ENCODE data around the gene KCNG1. TPM values are rescaled to one million over a fixed set of nuclear protein-coding genes. Genes with fewer than 3 reads are reported as not detected.
A peak's percentile ranks its signal among the peaks of the same experiment; 100 is the strongest.
"Not testable (repeated sequence)": the region's sequence is repeated elsewhere in the genome, so short reads cannot be mapped to it uniquely, and the experiment has no call there.

The KCNG1 gene
- total and polyA plus RNA-seq, 12 donors: 0.14 to 5.3 (median 1.3) TPM; not detected in 3

DNA sequence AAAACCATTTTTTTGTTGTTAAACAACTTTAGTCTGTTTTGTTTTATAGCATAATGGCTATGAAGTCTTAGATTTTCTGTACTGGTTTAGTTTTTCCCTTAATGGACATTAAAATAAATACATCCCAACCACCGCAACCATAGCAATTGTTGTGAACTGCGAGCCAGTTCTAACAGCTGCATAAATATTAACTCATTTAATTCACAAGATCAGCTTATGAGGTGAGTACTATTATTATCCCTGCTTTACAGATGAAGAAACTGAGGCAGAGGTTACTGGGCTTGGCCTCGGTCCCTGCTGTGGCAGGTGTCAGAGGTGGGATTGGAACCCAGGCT lies 41.2 kb downstream of the KCNG1 start:
- intact Hi-C loops (cut with DNase I): loop anchor here in 1 of 2 donors (10.0 kb wide), 1 partner anchor 623 kb away; no protein-coding TSS in a partner anchor
- 92 to 99% (median 93%) methylated on average over 3 of the region's 3 CpGs for WGBS, 4 donors
- no peak overlapping the region for H3K4me3 ChIP-seq
- no peak overlapping the region for H3K27ac ChIP-seq
- no peaks in the 10 kb centered on the region for H3K9me3 ChIP-seq (replicated peaks in 1 of 3)
- H3K36me3 ChIP-seq (replicated peaks in 1 of 2): no peaks in the 10 kb centered on the region
- TF ChIP-seq POLR2A (IDR thresholded peaks at IDR 0.05): no peak
- TF ChIP-seq, protein P1, sequence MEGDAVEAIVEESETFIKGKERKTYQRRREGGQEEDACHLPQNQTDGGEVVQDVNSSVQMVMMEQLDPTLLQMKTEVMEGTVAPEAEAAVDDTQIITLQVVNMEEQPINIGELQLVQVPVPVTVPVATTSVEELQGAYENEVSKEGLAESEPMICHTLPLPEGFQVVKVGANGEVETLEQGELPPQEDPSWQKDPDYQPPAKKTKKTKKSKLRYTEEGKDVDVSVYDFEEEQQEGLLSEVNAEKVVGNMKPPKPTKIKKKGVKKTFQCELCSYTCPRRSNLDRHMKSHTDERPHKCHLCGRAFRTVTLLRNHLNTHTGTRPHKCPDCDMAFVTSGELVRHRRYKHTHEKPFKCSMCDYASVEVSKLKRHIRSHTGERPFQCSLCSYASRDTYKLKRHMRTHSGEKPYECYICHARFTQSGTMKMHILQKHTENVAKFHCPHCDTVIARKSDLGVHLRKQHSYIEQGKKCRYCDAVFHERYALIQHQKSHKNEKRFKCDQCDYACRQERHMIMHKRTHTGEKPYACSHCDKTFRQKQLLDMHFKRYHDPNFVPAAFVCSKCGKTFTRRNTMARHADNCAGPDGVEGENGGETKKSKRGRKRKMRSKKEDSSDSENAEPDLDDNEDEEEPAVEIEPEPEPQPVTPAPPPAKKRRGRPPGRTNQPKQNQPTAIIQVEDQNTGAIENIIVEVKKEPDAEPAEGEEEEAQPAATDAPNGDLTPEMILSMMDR (IDR thresholded peaks at IDR 0.05): peak in 1 of 6 experiments; percentile 5
- no peak for DNase-seq
- H3K4me1 ChIP-seq (replicated peaks in 1 of 2): no peaks in the 10 kb centered on the region
- peaks cover 19% of the 10 kb centered on the region for H3K27me3 ChIP-seq

DNA sequence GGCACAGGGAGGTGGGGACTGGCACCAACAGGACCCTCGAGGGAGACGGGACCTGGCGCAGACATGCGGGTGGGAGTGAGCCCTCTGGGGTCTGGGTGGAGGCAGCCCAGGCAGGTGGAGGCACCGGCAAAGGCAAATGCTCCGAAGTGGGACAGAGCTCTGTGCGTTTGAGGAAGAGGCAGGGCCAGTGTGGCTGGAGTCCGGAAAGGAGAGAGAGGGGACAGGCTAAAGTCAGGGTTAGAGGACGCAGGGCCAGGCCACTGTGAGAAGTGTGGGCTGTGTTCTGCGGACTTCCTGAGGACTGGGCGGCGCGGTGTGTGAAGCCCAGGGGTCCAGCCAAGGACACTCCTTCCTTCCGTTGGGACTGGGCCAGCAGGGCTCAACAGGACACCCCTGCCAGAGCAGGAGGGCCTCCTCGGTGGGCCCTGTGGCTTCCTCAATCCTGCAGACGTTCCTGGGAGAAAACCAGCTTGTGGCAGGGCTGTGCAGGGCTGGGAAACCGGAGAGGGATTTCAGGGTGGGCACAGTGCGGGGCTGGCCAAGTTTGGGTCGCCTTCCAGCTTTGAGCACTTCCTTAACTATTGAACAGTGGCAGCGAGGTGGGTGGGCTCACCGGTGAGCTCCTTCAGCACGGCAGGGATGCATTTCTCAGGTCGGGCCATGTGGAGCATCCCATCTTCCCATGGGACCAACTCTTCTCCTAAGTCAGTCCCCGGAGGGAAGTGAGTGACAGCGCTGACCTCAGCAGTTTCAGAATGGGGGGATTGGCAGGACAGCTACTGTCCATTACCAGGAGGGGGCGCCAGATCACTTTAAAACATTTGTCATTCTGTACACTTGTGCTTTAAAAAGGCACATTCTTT lies 41.8 kb downstream of the KCNG1 start:
- no peak for TF ChIP-seq POLR2A (IDR thresholded peaks at IDR 0.05)
- TF ChIP-seq, protein P1 (IDR thresholded peaks at IDR 0.05): peak; percentile 60 to 76 (median 64)
- DNase-seq: peak; percentile 37 to 68 (median 57)
- 44 to 58% (median 47%) methylated on average over 19 to 26 of the region's 26 CpGs for WGBS, 4 donors
- intact Hi-C loops (cut with DNase I): loop anchor here in 1 of 2 donors (10.0 kb wide), 1 partner anchor 624 kb away; no protein-coding TSS in a partner anchor
- no peak overlapping the region for H3K4me3 ChIP-seq
- H3K27ac ChIP-seq: no peak overlapping the region
- H3K9me3 ChIP-seq (replicated peaks in 1 of 3): no peaks in the 10 kb centered on the region
- H3K36me3 ChIP-seq (replicated peaks in 1 of 2): no peaks in the 10 kb centered on the region
- H3K27me3 ChIP-seq: peaks cover 16% of the 10 kb centered on the region
- H3K4me1 ChIP-seq (replicated peaks in 1 of 2): no peaks in the 10 kb centered on the region

DNA sequence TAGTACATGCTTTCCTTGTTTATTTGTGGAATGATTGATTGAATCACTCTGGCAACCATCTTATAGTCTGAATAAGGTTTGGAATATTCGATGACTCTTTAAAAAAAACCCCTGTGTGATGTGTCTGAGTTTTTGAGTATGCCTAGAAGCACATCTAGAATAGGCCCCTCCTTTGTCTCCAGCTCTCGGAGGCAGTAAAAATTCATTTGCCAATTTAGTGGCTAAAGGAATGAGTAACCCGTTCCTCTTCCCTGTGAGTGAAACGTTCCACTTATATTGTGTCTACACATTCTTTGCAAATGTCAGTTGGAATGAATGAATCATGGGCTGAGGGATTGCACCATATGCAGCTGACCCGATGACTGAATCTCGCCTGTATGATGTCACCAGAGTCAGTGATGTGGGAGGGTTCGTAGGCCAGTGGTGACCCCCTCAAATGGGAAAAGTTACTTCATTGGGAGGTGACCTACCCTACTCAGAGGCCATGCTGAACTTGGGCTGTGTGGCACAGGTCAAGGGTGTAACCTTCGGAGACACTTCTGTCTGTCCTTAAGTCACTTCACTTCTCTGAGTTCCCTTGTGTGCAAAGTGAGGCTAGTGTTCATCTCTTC lies 42.7 kb downstream of the KCNG1 start:
- Histone ChIP-seq H3K27ac (peak overlapping the region in 2 of 5 donors; percentile 21 to 56), H3K27me3 (peaks cover 12% of the 10 kb centered on the region), H3K4me3 (no peak overlapping the region), H3K4me1 (replicated peaks in 1 of 2) (no peaks in the 10 kb centered on the region), H3K36me3 (replicated peaks in 1 of 2) (no peaks in the 10 kb centered on the region), H3K9me3 (replicated peaks in 1 of 3) (no peaks in the 10 kb centered on the region)
- no peak for TF ChIP-seq POLR2A (IDR thresholded peaks at IDR 0.05)
- TF ChIP-seq, protein P1 (IDR thresholded peaks at IDR 0.05): no peak
- peak in 5 of 7 donors; percentile 27 to 63 (median 44) for DNase-seq
- WGBS, 4 donors: 28 to 55% (median 47%) methylated on average over 5 to 8 of the region's 8 CpGs
- intact Hi-C loops (cut with DNase I): loop anchor here in 1 of 2 donors (10.0 kb wide), 1 partner anchor 625 kb away; no protein-coding TSS in a partner anchor

DNA sequence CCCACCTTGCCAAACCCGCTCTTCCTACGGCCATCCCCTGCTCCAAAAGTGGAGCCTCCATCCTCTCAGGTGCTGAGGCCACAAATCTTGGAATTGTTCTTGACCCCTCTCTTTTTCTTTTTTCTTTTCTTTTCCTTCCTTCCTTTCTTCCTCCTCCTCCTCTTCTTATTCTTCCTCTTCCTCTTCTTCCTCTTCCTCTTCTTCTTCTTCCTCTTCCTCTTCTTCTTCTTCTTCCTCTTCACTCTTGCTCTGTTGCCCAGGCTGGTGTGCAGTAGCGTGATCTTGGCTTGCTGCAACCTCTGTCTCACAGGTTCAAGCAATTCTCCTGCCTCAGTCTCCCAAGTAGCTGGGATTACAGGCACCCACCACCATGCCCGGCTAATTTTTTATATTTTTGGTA lies 44.4 kb downstream of the KCNG1 start:
- H3K4me1 ChIP-seq (replicated peaks in 1 of 2); DNase-seq; H3K4me3 ChIP-seq; H3K27ac ChIP-seq; intact Hi-C loops (cut with DNase I); H3K9me3 ChIP-seq (replicated peaks in 1 of 3); H3K36me3 ChIP-seq (replicated peaks in 1 of 2): not testable (repeated sequence)
- WGBS, 4 donors: 80 to 93% (median 89%) methylated on average over 4 of the region's 4 CpGs
- peaks cover 12% of the 10 kb centered on the region for H3K27me3 ChIP-seq
